Kidney capillary endothelial cell (primary cell): Measurements from ENCODE around the gene IL2RA.
"Not testable (repeated sequence)": the region's sequence is repeated elsewhere in the genome, so short reads cannot be mapped to it uniquely, and the experiment has no call there.

Experiments
- DNase-seq: peaks from one replicate; pipeline ENCODE4 v3.0.0-alpha.2; 2018; ENCODE audit warnings: low spot score

Gene IL2RA

GRCh38 chr10:6056411-6057135 lies 5.6 kb downstream of the IL2RA start:
- DNase-seq, result no peak

GRCh38 chr10:6055929-6056328 lies 6.2 kb downstream of the IL2RA start:
- no peak for DNase-seq

- no peak for DNase-seq
These were observed 7.3 kb downstream of the IL2RA start for GRCh38 chr10:6054884-6055283.

DNA sequence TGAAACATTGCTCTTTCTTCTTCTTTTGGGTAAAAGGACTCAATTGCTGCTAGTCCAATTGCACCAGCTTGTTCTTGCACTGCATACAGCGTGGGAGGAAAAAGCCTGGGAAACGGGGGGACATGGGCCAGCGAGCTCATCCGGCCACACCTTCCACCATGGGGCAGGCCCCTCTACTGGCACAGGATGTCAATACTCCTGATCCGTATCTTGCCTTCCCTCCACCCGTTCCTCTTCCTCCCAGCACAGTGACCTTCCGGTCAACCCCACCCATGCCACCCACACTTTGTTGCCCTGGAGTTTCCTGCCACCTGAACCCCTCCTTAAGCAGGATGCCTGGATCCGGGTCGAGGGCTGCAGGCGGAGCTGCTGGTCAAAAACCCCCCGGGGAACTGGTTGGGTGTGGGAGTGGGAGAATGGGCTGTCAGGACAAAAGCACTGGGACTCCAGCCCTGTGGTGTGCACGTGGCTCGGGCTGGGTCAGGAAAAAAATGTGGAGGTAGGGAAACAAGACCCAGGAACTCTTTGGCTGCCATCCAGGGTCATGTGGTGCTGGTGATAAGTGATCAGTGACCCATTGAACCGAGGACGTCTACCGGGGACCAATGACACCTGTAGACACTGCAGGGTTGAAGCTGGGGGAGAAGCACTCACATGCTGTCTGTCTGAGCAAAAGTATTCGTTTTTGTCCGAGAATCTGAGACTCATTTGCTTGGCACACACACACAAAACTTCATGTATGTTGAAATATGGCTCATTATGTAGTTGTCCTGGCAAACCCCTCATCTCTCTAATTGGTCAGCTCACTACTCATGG lies 8.1 kb downstream of the IL2RA start:
- no peak for DNase-seq

- no peak for DNase-seq
These were observed 8.9 kb downstream of the IL2RA start for GRCh38 chr10:6053303-6053702.

DNA sequence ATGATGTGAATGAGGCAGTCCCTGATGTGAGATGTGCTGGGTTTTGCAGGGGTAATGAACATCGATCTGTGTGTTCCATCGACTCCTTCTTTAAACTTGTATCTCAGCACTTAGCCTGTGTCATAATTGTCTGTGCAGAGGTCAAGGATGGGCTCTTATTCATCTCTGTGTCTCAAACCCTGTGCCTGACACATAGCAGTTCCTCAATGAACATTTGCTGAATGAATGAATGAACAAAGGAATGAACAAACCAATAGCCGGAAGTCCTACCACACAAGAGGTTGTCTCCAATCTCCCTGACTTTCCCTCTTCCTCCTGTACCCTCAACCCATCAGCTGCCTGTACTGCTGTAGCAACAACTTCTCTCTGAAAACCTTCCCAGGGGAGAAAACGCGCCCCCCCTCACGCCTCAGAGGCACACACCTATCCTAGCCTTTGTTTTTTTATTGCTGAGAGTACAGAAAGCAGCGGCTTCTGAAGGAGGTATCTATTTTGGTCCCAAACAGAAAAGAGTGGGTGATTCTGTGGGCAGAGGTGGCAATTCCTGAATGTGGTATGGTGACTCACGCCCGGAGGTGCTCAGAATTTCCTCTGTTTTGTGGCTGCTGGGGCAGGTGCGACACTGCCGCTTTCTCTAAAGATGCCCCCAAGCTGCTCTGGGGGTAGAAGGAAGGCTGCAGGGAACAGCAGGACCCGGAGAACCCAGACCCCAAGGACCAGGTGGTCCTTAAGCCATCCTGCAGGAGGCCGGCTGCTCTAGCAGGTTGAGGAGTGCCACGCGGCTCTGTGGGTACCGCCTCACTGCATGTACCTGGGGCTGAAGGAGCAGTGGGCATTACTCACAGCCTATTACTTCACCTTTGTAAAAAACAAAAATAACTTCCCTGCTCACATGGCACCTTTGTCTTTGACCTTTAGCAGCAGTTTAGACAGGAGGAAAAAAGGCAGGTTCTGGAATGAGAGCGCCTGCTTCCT lies 9.6 kb downstream of the IL2RA start:
- DNase-seq, result no peak

DNA sequence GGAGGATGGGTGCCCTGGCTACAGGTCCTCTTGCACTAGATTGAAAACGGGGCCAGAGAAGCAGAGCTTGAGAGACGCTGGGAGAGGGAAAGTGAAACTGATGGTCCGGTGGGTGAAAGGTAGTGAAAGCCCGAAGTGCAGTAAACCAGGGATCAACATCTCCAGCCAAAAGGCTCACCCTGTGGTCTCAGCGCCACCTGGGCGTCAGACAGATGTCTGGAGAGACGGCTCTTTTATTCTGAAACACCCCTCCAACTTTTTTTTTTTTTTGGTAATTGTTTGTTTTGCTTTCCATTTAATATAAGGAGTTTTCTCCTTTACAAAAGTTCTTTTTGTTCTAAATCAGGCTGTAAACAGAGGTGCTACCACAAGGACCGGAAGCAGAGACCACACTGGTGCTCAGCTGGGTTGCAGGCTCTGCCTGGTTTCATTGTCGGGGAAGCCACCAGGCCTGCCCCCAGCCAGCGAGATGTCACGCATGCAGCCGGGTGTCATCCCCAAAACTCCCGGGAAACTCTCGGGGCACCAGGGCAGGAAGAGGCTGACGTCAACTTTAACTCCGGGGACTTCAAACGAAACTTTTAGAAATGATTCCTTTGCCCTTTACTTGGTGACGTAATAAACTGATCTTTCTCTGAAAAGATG lies 11.2 kb downstream of the IL2RA start:
- DNase-seq, result no peak

GRCh38 chr10:6049031-6049400 lies 13.2 kb downstream of the IL2RA start:
- no peak for DNase-seq

DNA sequence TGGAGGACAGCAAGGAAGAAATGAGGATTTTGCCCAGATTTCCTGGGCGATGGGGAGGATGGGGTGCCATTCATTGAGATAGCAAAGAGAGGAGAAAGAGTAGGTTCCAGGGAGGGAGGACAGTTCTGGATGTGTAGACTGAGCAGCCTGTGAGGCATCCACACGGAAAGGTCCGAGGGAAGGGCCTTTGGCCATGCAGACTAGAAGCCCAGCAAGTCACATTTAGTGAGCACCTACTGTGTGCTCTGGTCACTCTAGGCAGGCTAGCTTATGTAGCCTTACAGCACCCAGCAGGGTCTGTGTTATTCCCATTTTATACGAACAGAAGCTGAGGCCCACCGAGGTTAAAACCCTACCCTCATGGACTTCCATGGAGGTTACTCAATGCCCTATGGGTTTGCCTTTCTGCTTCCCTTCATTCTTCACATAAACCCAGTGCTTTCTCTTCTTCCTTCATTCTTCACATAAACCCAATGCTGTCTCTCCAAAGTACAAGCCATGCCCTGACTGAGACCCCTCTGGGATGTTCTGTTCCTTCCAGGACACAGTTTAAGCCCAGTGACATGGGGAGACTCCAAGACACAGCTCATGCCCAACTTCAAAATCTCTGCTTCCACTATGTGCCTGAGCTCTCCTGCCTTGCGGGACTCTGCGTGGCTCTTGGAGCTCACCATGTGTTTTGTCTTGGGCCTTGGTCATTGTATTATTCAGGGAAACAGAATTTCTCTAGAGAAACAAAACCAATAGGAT lies 13.7 kb downstream of the IL2RA start:
- DNase-seq, result no peak

DNA sequence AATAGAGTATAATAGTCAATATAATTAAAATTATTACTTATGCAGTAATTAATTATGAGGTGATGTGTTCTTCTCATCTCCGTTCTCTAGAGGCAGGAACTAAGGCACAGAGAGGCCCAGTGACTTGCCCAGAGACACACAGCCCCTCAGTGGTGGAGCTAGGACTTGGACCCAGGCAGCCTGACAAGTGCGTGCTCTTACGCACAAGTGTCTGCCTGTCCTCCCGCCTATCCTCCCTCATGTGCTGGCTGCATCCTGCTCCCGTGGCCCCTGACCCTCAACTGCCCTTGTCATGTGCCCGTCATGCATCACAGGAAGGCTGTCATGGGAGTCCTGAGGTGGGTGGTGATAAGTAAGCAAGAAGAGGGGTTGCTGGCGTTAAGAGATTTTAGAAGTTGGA lies 14.3 kb downstream of the IL2RA start:
- no peak for DNase-seq

DNA sequence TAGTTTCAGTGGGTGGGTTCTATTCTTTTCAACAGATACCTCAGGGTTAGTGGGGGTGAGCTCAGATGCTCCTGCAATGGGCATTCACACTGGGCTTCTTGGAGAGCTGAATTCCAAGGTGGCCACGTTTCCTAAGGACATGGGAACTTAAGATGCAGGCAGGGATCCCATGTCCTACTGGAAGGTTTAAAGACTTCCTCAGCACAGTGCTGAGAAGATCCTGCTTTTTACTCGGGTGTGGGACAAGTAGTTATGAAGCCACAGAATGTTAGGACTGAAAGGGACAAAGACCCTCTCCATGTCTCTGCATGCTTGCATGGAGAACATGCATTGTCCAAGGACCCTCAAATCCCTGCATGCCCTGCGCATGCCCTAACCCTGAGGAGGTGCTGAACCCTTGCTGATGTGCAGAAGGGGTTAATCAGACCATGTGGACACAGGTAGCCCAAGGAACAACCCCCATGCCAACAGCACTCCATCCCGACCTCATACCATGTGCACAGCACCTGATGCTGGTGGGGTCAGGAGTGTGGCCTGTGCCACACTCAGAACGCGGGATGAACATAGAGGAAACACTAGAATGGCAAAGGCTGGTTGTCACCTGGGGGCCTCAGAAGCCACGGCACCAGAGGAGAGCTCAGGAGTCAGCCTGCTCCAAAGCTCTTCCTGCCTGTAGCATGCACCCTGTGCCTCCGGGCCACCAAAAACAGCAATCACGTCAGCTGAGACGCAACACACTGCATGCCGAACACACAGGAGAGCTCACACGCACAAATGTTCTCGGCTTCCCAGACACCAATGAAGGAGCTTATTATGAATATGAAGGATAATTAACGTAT lies 15.2 kb downstream of the IL2RA start:
- no peak for DNase-seq

DNA sequence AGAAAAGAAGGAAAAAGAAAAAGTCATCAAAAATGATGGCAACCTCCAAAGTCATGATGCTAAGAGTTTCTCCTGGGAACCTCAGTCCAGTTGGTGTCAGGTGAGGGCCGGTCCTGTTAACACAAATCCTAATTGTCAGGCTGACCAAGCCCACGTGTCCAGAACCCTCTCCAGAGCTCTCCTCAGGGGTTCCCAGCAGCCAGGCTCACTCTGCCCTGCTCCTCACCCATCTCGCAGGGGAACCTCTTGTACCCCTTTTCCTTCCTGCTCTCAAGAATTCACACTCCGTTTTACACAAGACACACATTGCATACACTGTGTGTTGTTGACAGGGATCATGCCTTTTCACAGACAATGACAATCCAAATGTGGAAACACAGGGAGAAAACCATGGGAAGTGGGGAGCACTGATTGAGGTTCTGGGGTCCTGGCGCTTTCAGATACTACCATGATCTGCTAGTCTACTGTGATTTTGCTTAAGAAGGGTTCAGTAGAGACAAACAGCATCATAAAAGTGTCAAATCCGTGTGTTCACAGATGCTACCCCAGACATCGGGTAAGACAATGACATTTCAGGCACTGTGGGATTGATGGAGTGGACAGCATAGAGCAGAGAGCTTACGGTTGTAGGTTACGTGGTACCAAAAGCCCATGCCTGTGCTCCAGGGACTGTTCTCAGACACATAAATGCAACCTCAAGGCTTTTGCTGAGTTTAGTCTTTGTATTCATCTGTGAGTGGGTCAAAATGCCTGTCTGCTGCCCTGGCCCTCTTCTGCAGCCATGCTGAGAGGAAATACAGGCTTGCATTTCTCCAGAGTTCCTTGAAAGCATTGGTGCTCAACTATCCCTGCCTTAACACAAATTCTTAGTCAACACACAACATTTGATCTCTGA lies 16.0 kb downstream of the IL2RA start:
- no peak for DNase-seq

DNA sequence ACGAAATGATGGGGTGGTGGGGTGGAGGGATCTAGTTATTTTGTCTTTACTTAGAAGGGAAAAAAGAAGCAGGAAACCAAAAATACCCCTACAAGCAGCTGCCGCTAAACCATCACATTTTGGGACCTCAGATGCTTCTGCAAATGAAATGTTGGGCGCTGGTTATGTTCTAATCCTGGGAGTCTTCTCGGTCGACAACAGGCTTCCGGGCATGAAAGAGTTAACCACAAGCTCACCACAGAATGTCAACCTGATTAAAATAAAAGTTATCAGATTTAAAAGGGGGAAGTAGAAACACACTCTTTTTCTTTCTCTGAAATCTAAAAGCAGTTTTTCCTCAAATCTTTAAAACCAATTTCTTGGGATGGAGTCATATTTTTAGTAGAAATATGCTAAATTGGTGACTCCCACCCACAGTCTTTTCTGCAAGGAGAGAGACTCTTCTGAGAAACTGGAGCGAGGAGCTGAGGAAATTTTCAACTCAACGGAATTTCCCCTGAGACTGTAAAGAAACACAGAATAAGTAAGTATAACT lies 16.8 kb downstream of the IL2RA start:
- no peak for DNase-seq

- no peak for DNase-seq
These were observed 17.3 kb downstream of the IL2RA start for GRCh38 chr10:6044751-6045313.

GRCh38 chr10:6044060-6044459 lies 18.1 kb downstream of the IL2RA start:
- no peak for DNase-seq

DNA sequence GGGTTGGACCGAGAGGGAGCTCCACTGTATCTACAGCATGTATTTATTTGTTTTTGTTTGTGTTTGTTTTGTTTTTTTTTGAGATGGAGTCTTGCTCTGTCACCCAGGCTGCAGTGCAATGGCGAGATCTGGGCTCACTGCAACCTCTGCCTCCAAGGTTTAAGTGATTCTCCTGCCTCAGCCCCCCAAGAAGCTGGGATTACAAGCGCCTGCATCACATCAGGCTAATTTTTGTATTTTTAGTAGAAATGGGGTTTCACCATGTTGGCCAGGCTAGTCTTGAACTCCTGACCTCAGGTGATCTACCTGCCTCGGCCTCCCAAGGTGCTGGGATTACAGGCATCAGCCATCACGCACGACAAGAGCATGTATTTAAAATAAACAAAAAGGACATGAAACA lies 18.8 kb downstream of the IL2RA start:
- not testable (repeated sequence) for DNase-seq

- no peak for DNase-seq
These were observed 22.0 kb downstream of the IL2RA start for GRCh38 chr10:6040205-6040604.

GRCh38 chr10:6039711-6040110 lies 22.5 kb downstream of the IL2RA start:
- DNase-seq, result no peak
